GM18526 (cell line): ENCODE measurements around the gene SIAH2.

Experiments
- POLR2A ChIP-seq: IDR thresholded peaks from 3 replicates; pipeline ENCODE4 v1.6.1; 2011; ENCODE audit not compliant: insufficient read length; ENCODE audit errors: extremely low read depth

SIAH2 gene

DNA sequence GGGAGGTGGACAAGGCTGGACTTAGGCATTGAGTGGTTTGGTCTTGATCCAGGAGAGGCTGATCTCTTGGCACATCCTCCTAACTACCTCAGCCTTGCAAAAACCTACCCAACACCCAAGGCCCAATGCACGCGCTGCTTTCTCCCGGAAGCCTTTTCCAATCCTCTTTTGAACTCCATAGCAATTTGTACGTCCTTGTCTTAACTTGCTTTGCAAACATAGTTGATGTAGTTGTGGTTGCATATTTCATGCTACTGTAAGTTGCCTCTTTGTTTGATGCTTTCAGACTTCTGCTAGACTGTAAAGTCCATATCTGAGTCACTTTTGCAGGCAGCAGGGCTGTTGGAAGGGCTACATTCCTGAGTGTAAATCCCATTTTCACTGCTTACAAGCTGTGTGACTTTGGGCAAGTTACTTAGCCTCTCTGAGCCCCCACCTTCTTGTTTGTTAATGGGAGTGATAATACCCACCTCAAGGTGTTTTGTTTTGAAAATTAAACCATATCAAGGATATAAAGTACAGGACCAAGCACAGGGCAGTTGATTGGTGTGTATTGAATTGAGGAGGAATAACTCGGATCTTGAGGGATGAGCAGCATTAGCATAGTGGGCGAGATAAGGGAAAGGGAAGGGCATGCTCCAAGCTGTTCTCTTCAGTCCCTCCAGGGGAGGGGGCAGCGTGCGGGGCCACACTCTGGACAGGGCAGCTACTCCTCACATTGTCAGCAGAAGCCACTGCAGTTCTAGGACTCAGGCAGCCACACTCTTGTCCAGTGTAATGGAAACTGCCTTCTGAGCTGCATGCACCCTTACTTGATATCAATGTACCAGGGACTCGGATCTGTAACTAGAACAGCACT lies 28.8 kb downstream of the SIAH2 start:
- TF ChIP-seq POLR2A: no peak

DNA sequence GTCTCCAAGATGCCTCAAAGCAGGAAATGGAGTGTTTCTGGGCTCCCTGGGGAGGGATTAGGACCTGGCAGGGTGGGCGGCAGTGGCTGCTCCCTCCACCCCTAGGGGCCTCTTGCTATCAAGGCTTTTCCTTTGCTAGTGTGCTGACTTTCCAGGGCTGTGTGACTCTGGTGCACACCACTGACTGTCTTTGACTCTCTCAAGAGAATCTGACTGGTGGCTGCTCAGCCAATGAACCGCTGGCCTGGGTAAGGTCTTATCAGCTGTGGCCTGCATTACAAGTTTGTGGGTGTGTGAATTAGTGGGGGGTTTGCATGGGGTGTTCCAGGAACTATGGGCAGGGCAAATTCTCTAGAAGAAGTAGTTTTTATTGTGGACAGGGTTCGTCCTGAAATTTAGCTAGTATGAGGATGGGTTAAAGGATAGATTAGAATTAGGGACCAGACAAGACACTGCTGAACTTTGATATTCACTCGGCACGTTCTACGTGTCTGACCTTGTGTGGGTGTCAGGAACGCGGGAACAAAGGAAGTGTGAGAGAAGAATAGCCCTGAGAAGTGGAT lies 29.5 kb downstream of the SIAH2 start:
- no peak for TF ChIP-seq POLR2A

DNA sequence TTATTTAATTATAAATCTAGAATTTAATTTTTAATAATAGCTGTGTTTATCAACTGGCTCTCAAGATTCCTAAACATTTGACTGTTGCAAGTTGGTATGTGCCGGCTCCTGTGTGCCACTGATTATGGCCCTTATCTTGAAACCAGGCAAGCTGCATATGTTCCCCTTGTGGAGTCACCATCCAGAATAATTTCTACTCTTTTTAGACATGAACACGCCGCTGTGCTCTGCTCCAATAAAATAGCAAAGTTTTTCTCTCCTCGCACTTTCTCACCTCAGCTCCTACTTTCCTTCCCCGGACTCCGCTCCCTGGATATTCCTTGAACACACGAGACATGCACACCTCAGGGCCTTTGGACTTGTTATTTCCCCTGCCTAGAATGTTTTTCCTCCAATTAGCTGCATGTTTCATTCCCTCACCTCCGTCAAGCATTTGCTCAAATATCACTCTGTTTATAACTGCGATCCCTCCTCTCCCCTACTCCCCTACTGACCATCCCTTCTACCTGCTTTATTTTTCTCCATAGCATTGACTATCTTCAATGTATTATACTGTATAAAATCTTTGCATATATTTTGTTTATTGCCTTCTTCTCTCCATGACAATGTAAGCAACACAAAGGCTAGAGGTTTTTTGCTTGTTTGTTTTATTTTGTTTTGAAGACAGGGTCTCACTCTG lies 33.1 kb downstream of the SIAH2 start:
- no peak for TF ChIP-seq POLR2A

DNA sequence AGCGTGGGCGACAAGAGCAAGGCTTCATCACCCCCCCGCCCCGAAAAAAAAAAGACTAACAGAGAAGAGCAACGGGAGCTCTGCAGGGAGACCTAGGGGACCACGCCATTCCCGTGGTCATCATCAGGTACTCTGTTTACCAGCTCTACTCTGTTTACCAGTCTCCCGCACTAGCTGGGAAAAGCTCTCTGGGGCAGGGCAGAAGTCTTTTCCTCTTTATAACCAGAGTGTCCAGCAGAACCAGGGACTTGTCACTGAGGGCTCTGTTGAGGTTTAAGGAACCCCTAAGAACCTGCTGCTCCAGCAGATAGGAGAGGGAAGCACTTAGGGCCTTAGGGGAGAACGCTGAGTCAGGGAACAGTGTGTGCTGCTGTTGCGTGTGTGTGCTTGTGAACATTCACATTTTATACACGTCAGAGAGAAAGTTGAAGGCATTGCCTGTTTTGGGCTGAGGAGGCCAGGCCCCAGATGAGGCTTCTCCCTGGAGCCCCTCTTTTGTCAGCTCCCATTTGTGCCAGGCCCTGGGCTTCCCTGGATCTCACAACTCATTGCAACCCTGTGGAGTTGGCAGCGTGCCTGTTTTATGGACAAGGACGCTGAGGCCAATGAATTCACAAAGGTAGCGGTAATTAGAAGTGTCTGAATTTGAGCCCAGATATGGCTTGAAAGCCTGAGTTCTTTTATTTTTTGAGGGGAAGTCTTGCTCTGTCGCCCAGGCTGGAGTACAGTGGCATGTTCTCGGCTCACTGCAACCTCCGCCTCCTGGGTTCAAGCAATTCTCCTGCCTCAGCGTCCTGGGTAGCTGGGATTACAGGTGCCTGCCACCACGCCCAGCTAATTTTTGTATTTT lies 35.1 kb downstream of the SIAH2 start:
- no peak for TF ChIP-seq POLR2A

DNA sequence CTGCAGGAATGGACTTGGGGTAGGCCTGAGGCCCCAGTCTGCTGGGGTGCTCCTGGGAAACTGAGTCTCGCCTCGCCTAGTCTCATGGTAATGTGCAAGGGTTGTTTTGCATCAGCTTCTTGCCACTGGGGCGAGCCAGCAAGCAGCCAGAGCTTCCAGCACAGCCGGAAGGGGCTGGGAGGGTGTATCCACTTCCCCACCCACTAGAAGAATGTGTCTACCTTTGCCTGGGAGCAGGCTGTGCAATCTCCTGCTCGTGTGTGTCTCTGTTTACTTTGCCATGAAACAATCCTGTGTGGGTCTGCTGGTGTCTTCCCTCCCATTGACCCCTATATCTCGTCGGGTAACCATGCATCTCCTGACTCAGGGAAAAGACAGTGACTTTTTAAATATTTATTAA lies 37.4 kb downstream of the SIAH2 start:
- no peak for TF ChIP-seq POLR2A

DNA sequence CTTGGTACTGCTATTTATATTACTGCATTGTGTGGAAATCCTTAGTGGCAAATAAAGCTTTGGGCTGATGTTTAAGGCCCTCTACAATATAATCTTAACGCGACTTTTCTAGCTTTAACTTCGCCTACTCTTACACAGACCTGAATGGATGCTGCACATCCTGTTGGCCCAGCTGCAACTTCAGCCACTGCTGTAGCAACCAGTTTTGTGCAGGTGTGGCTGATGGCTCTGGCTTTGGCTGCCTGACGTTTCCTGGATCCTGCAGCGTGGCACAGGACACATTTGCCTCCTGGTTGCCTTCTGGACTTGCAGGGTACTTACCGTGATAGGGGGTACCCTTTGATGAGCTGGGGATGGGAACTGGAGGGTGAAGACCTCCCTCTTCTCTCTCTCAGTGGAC lies 39.0 kb downstream of the SIAH2 start:
- no peak for TF ChIP-seq POLR2A

DNA sequence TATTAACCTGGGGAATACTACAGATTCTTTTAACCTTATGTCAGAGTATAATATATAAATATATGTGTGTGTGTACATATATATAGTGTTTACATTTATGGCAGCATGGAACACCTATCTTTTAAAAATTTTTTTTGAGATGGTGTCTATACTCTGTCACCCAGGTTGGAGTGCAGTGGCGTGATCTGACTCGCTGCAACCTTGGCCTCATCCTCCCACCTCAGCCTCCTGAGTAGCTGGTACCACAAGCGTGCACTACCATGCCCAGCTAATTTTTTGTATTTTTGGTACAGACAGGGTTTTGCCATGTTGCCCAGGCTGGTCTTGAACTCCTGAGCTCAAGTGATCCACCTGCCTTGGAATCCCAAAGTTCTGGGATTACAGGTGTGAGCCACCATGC lies 40.7 kb downstream of the SIAH2 start:
- no peak for TF ChIP-seq POLR2A

DNA sequence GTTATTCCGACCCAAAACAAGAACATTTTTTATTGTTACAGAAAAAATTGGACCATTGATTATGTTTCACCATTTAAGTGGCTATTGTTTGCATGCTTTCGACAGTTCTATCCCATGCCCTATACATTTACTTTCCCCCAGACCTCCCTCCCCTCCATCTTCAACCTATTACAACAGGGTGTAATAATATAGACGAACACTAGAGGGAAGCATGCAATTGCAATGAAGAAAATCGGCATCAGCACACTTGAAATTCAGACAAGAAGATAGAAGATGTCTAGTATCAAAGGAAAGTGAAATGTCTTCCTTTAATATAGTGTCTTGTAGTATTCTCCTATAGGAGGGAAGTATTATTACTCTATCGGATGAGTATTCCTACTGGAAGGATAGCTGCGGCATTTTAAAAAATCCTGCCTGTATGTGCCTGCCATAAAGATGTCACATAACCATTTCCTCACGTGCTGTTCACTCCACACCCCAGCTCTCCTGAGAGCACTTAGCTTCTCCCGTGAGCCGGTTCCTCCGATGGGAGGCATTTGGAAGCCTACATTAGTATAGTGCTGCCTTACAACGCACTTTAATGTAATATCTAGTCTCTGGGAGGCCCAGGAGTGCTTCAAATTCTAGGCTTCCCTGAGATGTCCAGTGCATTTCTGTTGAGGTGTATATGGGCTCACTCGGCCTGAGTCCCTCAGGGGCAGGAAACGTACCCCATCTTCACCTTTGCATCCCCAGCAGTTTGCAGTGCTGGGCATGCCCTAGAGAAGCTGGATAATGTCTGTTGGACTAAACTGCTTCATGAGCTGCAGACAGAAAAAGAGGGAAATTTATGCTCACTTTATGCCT lies 41.5 kb downstream of the SIAH2 start:
- TF ChIP-seq POLR2A: no peak

DNA sequence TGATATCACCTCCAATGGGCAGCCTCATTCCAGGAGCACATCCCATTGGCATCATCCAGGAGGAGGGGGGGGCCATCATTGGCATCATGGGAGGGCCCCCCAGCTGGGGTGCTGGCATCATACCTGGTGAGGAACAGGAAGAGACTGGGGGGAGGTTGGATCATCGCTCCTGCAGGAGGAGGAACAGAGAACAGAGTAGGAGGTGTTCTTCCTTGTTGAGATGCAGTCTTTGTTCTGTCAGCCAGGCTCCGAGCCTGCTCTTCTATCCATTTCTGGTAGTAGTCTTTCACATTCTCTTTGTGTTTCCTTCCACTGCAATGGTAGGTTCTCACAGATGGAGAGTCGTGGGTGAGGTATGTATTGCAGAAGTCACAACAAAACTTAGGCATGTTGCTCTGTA lies 42.5 kb downstream of the SIAH2 start:
- TF ChIP-seq POLR2A: no peak

DNA sequence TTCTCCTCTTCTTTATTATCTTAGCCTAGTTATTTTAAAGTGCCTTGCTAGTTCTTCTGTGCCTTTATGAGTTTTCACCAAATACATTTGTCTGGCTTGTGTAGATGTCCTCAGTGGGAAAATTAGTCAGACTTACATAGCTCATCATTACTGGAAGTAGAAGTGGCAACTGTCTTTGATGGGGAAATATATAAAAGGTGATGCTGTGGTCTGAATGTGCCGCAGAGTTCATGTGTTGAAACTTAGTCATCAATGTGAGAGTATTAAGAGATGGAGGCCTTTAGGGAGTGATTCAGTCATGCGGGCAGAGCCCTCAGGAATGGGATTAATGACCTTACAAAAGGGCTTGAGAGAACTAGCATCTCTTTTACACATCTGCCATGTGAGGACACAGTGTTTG lies 52.9 kb downstream of the SIAH2 start:
- TF ChIP-seq POLR2A: no peak

DNA sequence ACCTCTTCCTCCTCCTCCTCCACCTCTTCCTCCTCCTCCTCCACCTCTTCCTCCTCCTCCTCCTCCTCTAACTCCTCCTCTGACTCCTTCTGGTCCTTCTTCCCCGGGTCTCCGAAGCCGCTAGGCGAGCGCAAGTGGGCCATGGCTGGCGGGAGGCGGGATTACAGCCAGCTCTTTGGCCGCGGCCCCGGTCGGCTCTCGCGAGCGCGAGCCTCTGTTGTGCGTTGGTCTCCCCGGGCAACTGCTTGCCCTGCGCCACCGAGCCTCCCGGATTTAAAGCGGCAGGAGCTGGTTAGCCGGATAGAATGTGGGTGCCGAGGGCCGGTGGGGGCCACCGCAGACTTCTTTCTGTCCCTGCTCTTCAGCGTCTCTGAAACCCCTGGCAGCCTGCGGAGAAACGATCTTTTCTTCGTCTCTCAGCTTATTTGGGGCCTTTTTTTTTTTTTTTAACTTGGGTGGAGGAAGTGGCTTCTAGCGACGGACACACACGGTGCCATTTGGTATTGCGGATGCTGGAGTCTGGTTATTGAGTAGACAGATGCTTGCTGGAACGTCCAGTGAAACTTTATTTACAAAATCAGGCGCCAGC lies 59.1 kb downstream of the SIAH2 start, which contains the start of gene ERICH6:
TSS of gene ERICH6 (minus strand) at position 165 of the 589 bp plus-strand sequence. CDS start at position 143, 22 bp downstream.
- peak; percentile 52 for TF ChIP-seq POLR2A

DNA sequence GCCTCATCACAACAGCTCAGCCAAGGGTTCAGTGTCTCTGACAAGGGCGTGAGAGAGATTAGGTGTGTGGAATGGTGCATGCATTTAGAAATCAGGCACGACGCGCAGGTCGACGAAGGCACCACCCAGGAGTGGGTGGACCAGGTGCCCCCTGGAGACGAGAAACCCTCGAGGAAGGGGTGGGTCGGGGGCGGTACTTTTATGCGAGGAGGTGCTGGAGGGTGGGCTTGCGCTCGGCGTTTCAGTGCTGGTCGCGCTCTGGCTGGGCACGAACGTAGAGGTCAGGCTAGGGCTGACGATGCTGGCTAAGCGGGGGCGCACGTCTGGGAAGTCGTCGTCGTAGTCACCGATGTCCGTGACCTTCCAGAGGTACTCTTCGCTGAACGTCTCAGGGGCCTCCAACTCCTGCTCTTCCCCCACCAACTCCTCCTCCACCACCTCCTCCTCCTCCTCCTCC lies 59.6 kb downstream of the SIAH2 start:
- TF ChIP-seq POLR2A: peak; percentile 10

DNA sequence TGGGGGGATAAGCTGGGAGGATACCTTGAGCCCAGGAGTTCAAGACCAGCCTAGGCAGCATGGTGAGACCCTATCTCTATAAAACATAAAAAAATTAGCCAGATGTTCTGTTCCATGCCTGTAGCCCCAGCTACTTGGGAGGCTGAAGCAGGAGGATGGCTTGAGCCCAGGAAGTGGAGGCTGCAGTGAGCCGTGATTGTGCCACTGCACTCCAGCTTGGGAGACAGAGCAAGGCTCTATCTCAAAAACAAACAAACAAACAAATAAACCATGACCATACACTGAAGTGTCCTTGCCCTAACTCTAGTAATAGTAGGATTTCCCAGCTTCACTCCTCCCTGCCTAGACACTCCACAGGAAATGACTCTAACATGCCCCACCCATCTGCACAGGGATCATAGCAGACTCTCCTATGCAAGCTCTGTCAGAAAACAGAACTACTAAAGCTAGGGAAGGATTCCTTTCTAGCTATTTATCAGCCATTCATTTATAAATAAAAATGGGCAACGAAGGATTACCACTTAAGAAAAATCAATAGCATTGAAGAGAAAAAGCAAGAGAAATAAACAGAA lies 63.8 kb downstream of the SIAH2 start:
- no peak for TF ChIP-seq POLR2A

DNA sequence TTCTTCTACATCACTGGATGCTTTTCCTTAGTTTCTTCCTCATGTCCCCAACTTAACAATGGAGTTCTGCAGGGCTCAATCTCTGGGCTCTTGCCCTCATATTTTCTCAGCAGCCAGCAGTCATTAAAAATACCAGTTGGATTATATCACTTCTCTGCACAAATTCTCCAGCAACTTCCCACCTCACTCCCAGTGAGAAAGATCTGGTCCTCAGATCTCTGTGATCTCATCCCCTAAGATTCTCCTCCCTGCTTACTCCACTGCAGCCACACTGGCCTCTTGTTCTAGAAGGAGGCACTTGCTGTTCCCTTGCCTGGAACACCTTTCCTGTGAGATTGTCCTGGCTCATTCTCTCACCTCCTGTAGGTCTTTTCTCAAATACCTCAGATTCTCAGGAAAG lies 65.3 kb downstream of the SIAH2 start:
- TF ChIP-seq POLR2A: no peak
